Peyer's patch (tissue), 4 donors: Measurements from ENCODE around the gene CAMKK2. TPM values are rescaled to one million over a fixed set of nuclear protein-coding genes. Genes with fewer than 3 reads are reported as not detected.

Experiments used
- DNase-seq, 3 donors: peaks; one replicate each; pipeline ENCODE4 v3.0.0-alpha.2; 2017 to 2019
- H3K27ac ChIP-seq, 4 donors: fragments of 200-600 bp; sonication (generic); one replicate each; pipeline ENCODE4 v1.5.1; 2016 to 2019
- H3K27me3 ChIP-seq, 2 donors: fragments of 200-600 bp; sonication (generic); one replicate each; pipeline ENCODE4 v1.5.1; 2019
- H3K36me3 ChIP-seq, 3 donors: fragments of 200-600 bp; sonication (generic); one replicate each; pipeline ENCODE4 v1.5.1; 2016 to 2019
- H3K4me1 ChIP-seq, 4 donors: fragments of 200-600 bp; sonication (generic); one replicate each; pipeline ENCODE4 v1.5.1; 2016 to 2019
- H3K4me3 ChIP-seq, 4 donors: fragments of 200-600 bp; sonication (generic); 1 replicate in 3 of 4; 2 replicates in 1 of 4; pipeline ENCODE4 v1.5.1; 2016 to 2019; ENCODE audit warnings: mild to moderate bottlenecking in 1 of 4
- H3K9me3 ChIP-seq, 4 donors: fragments of 200-600 bp; sonication (generic); one replicate each; pipeline ENCODE4 v1.5.1; 2016 to 2019; ENCODE audit warnings: mild to moderate bottlenecking in 1 of 4
- POLR2A ChIP-seq, 2 donors: fragments of 450-650 bp; IDR thresholded peaks; one replicate each; pipeline ENCODE4 v1.5.1; 2017; ENCODE audit warnings: antibody characterized with exemption in 2 of 2, mild to moderate bottlenecking in 2 of 2, moderate library complexity in 2 of 2
- total RNA-seq, 4 donors: library from RNA; depleted of rRNA; stranded (reverse); fragments of >200 nt; gene quantifications; one replicate each; pipeline ENCODE4 v1.1.0, GENCODE V29; 2016
- TF ChIP-seq, protein P1 (sequence below), 6 experiments: fragments of 450-650 bp in 4 of 6; fragments of 200-600 bp in 2 of 6; sonication (generic) in 1 of 6; IDR thresholded peaks; one replicate each; pipeline ENCODE4 v1.5.1; 2017 to 2019; ENCODE audit warnings: antibody characterized with exemption in 6 of 6, mild to moderate bottlenecking in 3 of 6, moderate library complexity in 1 of 6

The CAMKK2 gene
- total RNA-seq, 4 donors from 2014 or later: 23.1 to 92.4 (median 59.9) TPM

DNA sequence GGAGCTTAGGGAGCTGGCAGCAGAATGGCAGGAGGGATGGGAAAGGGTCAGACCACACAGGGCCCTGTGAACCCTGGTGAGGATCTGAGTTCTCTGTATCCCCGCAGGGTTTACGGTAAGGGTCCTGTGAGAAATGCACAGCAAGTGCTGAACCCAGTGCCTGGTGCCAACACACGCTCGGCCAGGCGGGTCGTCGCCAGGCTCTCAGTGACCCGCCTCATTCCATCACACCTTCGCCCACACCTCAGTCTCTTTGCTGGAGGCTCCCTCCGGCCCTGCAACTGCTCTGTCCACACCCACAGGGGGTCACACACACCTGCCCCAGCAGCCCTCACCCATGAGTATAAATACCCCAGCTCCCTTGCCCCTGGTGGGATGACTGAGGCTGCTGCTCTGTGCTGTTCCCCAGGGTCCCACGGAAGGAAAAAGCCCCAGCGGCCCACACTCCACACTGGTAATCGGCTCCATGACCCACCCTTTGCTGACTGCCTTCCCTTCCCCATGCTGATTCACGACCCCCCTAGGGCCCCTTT, 23.1 kb downstream of the CAMKK2 start:
- peaks cover 0 to 50% (median 0%) of the 10 kb centered on the region in 3 donors for H3K36me3 ChIP-seq
- no peaks in the 10 kb centered on the region for H3K9me3 ChIP-seq
- H3K4me3 ChIP-seq: no peak overlapping the region
- no peaks in the 10 kb centered on the region for H3K4me1 ChIP-seq
- DNase-seq: no peak
- no peaks in the 10 kb centered on the region for H3K27me3 ChIP-seq
- TF ChIP-seq, protein P1, sequence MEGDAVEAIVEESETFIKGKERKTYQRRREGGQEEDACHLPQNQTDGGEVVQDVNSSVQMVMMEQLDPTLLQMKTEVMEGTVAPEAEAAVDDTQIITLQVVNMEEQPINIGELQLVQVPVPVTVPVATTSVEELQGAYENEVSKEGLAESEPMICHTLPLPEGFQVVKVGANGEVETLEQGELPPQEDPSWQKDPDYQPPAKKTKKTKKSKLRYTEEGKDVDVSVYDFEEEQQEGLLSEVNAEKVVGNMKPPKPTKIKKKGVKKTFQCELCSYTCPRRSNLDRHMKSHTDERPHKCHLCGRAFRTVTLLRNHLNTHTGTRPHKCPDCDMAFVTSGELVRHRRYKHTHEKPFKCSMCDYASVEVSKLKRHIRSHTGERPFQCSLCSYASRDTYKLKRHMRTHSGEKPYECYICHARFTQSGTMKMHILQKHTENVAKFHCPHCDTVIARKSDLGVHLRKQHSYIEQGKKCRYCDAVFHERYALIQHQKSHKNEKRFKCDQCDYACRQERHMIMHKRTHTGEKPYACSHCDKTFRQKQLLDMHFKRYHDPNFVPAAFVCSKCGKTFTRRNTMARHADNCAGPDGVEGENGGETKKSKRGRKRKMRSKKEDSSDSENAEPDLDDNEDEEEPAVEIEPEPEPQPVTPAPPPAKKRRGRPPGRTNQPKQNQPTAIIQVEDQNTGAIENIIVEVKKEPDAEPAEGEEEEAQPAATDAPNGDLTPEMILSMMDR (IDR thresholded peaks at IDR 0.05): no peak
- TF ChIP-seq POLR2A (IDR thresholded peaks at IDR 0.05): no peak
- H3K27ac ChIP-seq: no peak overlapping the region

DNA sequence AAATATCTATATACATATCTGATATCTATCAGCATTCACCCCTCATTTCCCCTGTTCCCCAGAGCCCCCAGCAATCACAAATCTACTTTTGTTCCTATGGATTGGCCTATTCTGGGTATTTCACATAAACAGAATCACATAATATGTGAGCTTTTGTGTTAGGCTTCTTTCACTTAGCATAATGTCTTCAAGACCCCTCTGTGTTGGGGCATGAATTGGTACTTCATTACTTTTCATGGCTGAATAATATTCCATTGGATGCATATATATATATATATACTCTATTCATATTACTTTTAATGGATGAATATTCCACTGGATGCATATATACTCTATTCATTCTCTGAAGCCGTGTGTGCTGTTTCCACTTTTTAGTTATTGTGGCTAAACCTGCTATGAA, 28.7 kb downstream of the CAMKK2 start:
- no peak for DNase-seq
- TF ChIP-seq POLR2A (IDR thresholded peaks at IDR 0.05): no peak
- TF ChIP-seq, protein P1 (IDR thresholded peaks at IDR 0.05): no peak
- Histone ChIP-seq H3K9me3 (no peaks in the 10 kb centered on the region), H3K4me1 (no peaks in the 10 kb centered on the region), H3K4me3 (no peak overlapping the region), H3K27me3 (no peaks in the 10 kb centered on the region), H3K36me3 (peaks cover 0 to 74% (median 0%) of the 10 kb centered on the region in 3 donors), H3K27ac (no peak overlapping the region)

DNA sequence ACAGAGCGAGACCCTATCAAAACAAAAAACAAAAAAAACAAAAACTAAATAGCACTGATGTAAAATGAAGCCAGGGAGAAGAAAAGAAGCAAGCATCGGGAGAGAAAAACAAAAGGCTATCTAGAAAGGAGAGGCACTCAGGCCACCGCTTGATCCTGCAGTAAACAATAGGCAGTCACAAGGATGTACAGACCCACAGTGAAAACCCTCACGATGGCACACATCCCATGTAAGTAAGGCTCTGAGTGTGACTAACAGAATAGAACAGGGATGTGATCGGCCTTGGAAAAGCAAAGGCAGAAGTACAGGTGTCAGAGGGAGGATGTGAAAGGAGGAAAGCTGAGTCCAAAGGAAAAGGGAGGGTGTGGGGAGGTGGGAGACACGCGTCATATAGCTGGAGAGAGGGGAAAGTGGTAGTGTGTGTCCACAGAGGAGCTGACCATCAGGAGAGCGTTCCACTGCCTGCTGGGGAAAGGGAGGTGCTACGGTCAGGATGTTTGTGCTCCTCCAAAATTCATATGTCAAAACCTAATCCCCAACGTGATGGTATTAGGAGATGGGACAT, 31.5 kb downstream of the CAMKK2 start:
- Histone ChIP-seq H3K4me1 (no peaks in the 10 kb centered on the region), H3K9me3 (no peaks in the 10 kb centered on the region), H3K4me3 (no peak overlapping the region), H3K27ac (no peak overlapping the region), H3K36me3 (peaks cover 0 to 83% (median 0%) of the 10 kb centered on the region in 3 donors), H3K27me3 (no peaks in the 10 kb centered on the region)
- no peak for DNase-seq
- TF ChIP-seq, protein P1 (IDR thresholded peaks at IDR 0.05): no peak
- TF ChIP-seq POLR2A (IDR thresholded peaks at IDR 0.05): no peak

DNA sequence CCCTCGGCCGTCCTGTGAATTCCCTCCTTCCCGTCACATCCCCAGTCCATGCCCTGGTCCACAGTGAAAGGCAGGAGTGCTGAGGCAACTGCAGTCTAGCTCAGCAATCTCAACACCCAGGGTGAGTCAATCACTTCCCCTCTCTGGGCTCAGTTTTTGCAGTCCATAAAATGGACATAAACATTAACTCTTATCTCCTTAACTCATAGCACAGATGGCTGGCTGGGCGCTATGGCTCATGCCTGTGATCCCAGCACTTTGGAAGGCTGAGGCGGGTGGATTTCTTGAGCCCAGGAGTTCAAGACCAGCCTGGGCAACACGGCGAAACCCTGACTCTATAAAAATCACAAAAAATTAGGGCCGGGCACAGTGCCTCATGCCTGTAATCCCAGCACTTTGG, 32.4 kb downstream of the CAMKK2 start:
- Histone ChIP-seq H3K4me1 (no peaks in the 10 kb centered on the region), H3K36me3 (peaks cover 0 to 81% (median 0%) of the 10 kb centered on the region in 3 donors), H3K27ac (no peak overlapping the region), H3K27me3 (no peaks in the 10 kb centered on the region), H3K9me3 (no peaks in the 10 kb centered on the region), H3K4me3 (no peak overlapping the region)
- no peak for DNase-seq
- no peak for TF ChIP-seq POLR2A (IDR thresholded peaks at IDR 0.05)
- TF ChIP-seq, protein P1 (IDR thresholded peaks at IDR 0.05): no peak

DNA sequence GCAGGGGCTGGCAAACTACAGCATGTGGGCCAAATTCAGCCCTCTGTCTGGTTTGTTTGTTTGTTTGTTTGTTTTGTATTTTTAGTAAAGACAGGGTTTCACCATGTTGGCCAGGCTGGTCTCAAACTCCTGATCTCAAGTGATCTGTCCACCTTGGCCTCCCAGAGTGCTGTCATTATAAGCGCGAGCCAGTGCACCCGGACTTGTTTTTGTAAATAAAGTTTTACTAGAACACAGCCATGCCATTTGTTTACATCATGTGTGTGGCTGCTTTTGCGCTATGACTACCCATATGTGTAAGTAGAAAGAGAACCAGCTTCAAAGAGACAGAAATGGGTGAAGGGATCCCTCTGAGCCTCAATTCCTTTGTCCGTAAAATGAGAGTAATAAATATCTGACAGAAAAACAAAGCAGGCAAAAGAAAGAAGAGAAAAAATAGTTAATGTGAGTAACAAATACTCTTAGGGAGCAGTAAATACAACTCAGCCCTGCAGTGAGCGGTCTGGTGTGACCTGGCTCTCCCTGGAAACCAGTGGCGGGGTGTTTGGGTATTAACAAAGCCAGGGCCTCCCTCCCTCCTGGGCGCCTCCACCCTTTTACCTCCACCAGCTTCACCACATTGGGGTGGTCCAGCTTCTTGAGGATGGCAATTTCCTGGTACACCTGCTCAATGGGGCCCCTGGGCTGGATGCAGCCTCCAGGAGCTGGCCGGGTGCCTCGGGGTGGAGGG, 33.1 kb downstream of the CAMKK2 start:
- no peak for DNase-seq
- Histone ChIP-seq H3K27ac (no peak overlapping the region), H3K4me3 (no peak overlapping the region), H3K9me3 (no peaks in the 10 kb centered on the region), H3K27me3 (no peaks in the 10 kb centered on the region), H3K36me3 (peaks cover 0 to 79% (median 0%) of the 10 kb centered on the region in 3 donors), H3K4me1 (no peaks in the 10 kb centered on the region)
- TF ChIP-seq POLR2A (IDR thresholded peaks at IDR 0.05): no peak
- TF ChIP-seq, protein P1 (IDR thresholded peaks at IDR 0.05): no peak
